GM18858 (cell line): ENCODE measurements around the gene GATD1.

Source experiments
- ATAC-seq: cut with Tn5 transposase; IDR thresholded peaks from one replicate; pipeline ENCODE4 v1.9.1; 2021; ENCODE audit not compliant: unreplicated experiment

The GATD1 gene, protein sequence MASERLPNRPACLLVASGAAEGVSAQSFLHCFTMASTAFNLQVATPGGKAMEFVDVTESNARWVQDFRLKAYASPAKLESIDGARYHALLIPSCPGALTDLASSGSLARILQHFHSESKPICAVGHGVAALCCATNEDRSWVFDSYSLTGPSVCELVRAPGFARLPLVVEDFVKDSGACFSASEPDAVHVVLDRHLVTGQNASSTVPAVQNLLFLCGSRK

DNA sequence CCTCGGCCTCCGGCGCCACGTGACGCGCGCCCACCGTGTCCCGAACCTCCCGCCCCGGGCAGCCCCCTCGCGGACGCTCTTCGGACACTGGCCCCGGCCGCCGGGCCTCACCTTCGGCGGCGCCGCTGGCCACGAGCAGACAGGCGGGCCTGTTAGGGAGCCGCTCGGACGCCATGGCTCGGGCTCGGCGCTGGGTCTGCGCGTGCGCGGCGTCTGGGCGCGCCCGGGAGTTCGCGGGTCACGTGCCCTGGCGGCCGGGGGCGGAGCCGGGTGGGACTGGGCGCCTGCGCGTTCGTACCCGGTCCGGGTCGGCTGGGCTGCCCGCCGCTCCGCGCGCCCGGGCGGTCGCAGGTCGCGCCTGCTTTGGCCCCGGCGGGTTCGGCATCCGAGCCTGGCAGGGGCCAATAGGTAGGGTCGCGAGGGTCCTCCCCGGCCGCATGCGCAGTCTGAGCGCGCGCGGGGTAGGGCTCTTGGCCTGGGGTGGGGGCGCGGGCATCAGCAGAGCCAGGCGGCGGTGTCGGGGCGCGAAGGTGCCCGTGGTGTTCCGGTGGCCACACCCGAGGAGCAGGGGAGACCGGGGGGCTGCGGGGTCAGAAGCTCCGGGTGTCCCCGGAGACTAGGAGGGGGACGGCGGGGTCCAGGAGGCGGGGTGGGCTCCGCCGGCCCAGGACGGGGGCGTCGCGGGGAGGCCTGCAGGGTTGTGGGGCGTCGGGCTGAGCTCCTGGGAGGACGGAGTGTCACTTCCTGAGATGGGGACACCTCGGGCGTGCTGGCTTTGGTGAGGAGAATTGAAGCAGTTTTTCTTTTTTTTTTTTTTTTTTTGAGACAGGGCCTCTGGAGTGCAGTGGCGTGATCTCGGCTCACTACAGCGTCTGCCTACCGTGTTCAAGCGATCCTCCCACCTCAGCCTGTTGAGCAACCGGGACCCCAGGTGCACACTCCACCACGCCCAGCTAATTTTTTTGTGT, at the start of gene GATD1:
TSS of gene GATD1 (minus strand) at position 200 of the 968 bp plus-strand sequence. CDS start at position 175, 25 bp downstream.
- ATAC-seq: peak; percentile 48

DNA sequence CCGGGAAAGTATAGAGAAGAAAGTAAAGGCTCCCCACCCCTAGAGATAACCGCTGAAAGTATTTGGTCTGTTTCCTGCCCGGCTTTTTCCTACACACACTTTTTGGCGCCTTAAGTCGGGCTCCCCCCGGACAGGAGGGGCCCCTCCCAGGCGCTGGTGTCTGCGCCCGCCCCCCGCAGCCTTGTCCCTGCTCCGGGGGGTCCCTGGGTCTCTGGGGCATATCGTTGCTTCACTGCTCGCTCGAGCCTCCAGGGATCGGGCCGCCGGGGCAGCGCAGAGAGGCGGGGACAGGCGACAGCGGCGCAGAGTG, 49.5 kb upstream of the GATD1 start:
- no peak for ATAC-seq

DNA sequence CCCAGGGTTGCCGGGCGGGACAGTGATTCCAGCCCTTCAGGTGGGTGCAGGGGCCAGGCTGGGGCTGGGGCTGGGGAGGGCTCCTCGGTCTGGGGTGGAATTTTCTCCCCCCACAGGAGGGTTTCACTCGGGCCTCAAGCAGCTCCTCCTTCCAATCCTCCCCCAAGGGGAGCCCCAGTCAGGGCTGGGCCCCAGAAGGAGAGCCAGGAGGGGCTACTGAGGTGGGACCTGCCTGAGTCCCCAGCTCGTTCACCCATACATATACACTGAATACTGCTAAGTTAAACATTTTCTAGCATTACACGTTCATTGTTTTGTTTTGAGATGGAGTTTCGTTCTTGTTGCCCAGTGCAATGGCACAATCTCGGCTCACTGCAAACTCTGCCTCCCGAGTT, 48.9 kb upstream of the GATD1 start:
- no peak for ATAC-seq

DNA sequence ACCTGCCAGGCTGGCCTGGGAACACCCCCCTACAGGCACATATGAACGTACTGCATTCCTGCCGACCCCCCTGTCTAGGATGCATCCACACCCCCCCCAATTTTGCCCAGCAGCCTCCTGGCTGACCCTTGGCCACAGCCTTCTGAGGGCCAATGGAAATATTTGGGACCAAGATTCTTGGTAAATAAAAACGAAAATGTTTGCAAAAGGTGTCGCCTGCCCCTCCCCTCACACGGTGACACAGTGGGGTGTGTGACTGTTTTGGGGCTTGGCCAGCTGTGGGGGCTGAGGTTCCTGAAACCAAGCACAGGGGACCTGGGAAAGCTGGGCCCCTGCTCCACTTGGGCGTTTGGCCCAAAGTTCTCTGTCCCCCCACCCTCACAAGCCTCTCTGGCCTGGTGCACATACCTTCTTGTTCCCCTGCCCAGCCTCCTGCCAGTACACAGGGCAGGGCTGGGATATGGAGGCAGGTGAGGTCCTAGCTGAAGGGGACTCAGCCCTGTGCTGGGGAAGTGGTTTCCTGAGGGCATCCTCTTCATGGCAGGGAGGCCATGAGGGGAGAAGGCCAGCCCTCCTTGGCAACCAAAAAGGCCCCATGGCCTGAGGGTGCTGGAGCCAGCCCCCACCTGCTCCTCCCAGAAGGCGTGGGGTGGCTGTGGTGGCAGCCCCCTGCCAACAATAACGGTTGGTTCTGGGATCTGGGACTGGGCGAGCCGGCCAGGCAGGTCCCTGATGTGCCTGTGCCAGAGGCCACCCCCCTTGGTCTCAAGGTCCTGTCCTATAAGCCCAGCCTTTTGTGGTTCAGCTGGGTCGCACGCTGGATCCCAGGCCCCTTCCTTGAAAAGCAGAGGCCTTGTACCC, 48.3 kb upstream of the GATD1 start:
- no peak for ATAC-seq

DNA sequence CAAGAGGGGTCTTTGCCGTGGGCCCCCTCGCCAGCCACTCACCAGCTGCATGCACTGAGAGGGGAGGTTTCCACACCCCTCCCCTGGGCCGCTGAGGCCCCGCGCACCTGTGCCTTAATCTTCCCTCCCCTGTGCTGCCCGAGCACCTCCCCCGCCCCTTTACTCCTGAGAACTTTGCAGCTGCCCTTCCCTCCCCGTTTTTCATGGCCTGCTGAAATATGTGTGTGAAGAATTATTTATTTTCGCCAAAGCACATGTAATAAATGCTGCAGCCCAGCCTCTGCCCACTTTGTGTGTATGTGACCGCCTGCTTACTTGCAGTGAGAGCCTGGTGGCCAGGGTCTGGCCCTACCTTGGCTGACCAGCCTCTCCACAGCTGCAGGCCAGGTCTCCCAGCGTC, 47.7 kb upstream of the GATD1 start:
- ATAC-seq: no peak

DNA sequence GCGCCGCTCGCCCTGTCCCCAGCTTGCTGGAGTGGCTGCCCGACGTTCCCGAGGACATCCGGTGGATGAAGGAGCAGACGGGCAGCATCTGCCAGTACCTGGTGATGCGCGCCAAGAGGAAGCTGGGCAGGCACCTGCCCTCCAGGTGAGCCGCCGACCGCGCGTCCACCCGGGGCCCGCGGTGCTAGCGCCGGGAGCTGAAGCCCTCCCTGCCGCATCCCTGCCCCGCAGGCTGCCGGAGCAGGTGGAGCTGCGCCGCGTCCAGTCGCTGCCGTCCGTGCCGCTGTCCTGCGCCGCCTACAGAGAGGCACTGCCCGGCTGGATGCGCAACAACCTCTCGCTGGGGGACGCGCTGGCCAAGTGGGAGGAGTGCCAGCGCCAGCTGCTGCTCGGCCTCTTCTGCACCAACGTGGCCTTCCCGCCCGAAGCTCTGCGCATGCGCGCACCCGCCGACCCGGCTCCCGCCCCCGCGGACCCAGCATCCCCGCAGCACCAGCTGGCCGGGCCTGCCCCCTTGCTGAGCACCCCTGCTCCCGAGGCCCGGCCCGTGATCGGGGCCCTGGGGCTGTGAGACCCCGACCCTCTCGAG, 47.1 kb upstream of the GATD1 start:
- ATAC-seq: no peak

DNA sequence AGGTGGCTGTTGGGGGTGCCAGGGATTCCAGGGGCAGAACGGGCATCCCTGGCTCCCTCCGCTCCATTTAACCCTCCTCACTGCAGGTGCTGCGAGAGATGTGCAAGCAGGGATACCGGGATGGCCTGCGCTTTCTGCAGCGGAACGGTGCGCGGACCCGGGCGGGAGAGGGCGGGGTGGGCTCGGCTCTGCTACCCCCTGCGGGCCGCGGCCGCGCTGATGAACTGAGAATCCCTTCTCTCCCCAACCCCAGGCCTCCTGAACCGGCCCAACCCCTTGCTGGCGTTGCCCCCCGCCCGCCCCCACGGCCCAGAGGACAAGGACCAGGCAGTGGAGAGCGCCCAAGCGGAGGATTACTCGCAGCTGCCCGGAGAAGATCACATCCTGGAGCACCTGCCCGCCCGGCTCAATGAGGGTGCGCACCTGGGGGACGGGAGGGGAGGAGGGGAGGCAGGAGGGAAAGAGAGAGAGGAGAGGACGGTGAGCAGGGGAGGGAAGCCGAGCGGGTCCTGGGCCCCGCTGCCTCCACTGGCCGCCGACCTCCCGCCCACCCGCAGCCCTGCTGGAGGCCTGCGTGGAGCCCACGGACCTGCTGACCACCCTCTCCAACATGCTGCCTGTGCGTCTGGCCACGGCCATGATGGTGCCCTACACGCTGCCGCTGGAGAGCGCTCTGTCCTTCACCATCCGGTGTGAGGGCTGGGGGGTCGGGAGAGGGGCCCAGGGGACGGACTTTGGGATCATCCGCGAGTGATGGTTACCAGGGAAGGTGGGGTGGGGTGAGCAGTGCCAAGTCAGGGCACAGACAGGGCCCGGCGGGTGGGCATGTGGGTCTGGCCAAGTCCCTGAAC, 46.4 kb upstream of the GATD1 start:
- ATAC-seq: no peak

DNA sequence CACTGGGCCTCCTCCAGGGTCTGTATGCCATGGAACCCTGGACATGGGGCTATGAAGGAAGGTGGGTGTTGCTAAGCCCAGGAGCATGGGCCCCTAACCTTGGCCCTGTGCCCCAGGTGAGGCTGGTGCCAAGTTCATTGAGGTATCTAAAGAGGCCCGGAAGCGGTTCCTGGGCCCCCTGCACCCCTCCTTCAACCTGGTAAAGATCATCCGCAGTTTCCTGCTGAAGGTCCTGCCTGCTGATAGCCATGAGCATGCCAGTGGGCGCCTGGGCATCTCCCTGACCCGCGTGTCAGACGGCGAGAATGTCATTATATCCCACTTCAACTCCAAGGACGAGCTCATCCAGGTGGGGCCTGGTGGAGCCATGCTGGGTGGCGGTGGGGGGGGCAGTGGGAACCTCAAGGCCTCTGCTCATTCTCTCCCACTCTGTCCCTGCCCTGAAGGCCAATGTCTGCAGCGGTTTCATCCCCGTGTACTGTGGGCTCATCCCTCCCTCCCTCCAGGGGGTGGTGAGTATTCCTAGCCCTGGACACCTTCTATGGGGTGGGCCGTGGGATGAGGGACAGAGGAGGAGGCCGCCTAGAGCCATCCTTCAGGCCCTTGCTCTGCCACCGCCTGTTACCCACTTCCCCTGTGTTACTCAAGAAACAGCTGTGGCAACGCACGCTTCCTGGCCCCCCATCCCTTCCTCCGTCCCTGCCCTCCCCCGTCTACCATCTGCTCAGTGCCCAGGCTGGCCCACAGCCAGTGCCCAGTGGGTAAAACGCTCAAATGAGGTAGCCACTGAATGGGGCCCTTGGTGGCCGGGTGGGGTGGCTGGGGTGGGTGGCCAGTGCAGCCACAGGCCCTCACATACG, 44.5 kb upstream of the GATD1 start:
- no peak for ATAC-seq

DNA sequence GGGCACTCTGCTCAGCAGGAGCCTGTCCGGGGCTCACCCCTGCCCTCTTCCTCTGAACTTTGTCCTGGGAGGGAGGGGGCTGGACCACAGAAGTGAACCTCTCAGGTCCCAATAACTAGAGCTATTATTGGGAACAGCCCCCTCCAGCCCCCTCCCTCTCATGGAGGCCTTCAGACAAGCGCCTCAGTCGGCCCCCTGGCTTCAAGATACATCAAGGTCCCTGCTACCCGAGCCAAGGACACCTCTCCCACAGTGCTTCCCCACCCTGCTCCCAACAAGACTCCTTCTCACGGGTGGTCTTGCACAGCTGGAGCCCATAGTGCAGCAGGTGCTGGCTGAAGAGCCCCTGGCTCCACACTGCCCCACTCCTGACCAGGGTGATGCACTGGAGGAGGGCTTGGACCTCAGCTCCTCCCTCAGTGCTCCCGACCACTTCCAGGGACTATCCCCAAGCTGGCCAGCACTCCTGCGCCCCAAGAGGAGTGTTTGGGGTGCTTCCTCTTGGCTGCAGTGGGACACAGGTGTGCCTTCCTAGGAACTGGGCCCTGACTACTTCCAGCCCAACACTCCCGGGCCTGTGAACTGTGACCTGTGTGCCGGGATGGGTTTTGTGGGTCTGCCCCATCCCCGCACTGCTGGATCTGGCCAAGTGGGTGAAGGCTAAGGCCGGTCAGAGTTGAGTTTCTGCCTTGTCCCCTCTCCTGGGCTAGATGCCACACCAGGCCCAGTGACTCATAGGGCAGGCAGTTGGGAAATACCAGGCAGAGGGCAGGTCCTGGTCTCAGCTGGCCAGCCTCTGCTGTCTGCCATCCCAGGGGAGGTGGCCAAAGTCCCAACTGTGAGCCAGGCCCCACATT, 43.6 kb upstream of the GATD1 start:
- ATAC-seq: no peak

DNA sequence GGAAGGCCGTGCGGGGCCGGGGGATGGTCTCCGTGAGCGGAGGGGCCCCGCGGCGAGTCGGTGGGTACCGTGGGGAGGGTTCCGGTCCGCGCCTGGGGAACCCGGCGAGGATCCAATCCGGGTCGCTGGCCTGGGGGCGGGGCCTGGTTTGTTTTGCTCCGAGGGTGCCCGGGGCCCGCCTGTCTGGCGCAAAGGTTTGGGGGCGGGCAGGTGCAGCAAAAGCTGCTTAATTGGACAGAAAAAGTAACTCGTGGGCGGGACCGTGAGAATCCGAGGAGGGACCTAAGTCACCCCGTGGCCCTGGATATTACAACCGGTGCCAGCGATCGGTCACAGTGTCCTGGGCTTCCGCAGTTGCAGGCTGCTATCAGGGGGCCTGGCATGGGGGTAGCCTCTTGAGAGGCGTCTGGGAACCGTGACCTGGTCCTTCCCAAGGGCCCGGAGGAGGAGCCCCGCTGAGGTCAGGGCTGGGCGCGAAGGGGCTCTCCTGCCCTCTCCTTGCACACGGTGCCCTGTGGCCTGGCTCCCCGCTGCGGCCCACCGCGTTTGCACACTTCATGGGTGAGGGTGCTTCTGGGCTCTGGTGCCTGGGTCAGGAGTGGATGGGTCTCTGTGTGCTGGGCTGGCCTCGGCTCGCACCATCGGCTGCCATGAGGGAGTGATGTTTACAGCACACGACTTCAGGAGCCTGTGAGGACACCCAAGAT, 42.8 kb upstream of the GATD1 start:
- peak; percentile 39 for ATAC-seq

DNA sequence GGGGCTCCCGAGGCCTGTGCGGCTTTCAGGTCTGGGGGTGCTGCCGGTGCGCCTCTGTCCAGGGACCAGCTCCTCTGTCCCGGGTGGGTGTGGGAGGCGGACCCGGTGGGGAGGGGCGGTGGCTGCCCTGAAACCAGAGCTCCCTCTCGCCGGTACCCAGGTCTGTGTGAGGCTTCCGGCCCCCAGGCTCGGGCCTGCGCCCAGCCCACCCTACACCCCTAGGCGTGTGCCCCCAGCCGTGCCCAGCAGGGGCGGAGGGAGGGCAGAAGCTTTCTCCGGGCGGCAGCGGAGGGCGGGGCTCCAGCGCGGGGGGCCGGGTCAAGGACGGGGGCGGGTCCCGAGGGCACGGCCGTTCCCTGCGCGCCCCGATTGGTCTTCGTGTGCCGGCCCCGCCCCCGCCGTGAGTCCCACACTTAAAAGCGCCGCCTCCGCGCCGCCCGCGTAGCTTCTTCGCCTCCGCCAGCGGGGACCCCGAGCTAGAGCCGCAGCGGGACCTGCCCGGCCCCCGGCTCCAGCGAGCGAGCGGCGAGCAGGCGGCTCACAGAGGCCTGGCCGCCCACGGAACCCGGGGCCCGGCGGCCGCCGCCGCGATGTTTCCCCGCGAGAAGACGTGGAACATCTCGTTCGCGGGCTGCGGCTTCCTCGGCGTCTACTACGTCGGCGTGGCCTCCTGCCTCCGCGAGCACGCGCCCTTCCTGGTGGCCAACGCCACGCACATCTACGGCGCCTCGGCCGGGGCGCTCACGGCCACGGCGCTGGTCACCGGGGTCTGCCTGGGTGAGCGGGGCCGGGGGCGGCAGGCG, 42.0 kb upstream of the GATD1 start:
- peak; percentile 47 for ATAC-seq

DNA sequence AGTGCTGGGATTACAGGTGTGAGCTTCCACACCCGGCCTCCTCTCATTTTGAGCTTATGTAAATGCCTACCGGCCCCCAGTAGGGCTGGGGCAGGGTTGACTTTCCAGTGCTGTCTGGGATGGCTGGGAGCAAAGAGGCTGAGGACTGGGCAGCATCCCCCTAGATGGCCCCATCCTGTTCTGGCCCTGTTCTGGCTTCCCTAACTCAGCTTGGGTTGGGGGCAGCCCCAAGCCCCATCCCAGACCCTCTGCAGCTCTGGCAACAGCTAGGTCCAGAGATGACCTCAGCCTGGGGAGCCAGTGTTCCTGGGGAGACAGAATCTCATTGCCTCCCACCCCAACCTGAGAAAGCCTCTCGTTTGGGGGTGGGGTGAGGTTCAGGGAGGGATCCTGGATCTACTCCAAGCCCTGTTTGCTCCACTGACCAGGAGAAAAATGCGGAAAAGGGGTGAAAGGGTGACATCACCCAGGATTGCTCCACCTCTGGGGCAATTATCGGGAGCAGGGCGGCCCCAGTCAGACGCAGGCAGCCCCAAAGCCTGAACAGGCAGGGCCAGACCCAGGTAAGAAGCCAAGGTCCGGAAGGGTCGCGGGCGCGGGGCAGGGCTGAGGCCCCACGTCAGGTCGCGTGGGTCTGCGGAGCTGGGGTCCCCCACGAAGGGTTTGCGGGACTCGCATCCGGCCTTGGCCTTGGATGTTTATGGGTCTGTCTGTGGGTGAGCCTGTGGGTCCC, 41.3 kb upstream of the GATD1 start, which contains the start of gene PNPLA2:
TSS of gene PNPLA2 (plus strand) at position 519 of the 733 bp plus-strand sequence. CDS start 805 bp downstream, outside the sequence.
- ATAC-seq: no peak

DNA sequence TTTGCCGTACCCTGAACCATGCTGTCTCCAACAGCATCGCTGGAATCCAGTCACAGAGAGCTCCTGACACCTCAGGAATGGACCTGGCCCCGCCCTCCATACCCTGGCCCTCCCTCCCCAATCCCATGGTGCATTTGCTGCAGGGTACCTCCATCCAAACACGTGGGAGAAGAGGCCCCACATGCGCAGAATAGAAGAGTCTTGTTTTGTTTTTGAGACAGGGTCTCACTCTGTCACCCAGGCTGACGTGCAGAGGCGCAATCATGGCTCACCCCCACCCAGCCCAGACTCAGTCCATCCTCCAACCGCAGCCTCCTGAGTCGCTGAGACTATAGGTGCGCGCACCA, 39.1 kb upstream of the GATD1 start:
- no peak for ATAC-seq

DNA sequence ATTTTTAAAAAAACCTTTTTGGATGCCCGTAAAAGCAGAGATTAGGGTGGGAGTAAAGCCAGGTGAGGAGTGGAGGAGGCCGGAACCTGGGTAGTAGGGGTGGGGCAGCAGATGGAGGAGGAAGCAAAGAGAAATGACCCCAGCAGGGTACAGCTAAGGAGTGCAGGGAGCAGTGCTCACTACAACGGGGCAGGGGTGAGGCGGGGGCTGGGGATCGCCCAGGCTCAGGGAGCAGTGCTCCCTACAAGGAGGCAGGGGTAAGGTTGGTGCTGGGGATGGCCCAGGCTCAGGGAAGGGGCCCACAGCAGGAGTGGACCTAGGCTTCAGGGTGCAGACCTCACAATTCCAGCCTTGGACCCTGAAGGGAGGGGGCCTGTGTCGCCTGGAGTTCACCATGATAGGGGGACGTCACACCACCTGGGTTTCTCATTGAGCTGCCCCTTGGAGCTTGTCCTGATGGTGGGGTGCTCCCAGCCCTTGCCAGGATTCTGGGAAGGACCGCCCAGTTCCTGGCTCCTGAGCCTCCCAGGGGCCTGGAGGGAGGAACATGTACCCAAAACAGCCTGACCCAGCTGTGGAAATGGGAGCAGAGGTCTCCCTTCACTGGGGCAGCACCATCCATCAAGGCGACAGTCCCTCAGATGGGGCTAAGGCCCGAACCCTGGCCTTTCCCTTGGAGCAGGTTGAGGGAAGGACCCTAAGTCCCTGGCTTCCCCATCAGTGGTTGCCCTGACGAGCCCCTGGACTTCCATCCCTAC, 38.6 kb upstream of the GATD1 start:
- ATAC-seq: no peak

DNA sequence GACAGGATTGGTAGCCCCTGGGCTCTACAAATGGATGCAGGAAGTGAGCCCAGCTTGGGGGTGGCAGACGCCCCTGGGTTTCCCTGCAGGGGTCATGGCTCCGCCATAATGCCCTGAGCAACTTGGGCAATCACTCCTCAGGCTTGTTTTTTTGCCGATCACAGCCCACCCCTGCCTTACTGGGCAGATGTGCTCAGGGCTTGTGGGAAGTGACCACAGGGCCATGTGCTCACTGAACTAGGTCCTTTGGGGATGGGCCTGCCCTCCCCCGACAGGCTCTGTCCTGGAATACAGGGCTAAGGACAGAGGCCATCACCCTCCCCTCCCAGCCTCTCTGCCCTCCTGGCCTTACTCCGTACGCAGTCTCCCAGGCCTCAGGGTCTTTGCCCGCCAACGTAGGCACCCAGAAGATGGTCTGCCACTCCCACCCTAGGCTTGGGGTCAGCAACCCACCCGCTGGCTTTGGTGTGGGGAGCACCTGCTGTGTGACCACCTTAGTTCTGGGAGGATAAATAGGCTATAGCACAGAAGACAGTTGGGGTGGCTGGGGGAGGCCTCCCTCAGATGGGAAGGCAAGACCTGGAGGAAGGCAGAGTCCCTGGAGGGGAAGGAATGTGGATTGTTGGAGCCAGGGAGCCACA, 36.3 kb upstream of the GATD1 start:
- ATAC-seq: no peak
